Neuronal stem cell (in vitro differentiated cells): Measurements from ENCODE around the gene KRTAP4-9.
"Not testable (repeated sequence)": the region's sequence is repeated elsewhere in the genome, so short reads cannot be mapped to it uniquely, and the experiment has no call there.

ENCODE experiments used
- DNase-seq: peaks from one replicate; pipeline ENCODE4 v3.0.0-alpha.2; 2013; ENCODE audit warnings: low spot score
- H2AFZ ChIP-seq: one replicate; pipeline ENCODE4 v1.6.1; 2013; ENCODE audit warnings: mild to moderate bottlenecking, low read length, inconsistent platforms
- H2AK5ac ChIP-seq: 2 replicates; pipeline ENCODE4 v1.6.1; 2013; ENCODE audit warnings: low read depth, mild to moderate bottlenecking, inconsistent platforms, low read length, moderate library complexity, mixed read lengths
- H2BK120ac ChIP-seq: 2 replicates; pipeline ENCODE4 v1.6.1; 2013; ENCODE audit warnings: low read depth, mild to moderate bottlenecking, inconsistent platforms, low read length, moderate library complexity, mixed read lengths
- H2BK12ac ChIP-seq: one replicate; pipeline ENCODE4 v1.6.1; 2013; ENCODE audit warnings: low read length, inconsistent platforms
- H2BK15ac ChIP-seq: 2 replicates; pipeline ENCODE4 v1.6.1; 2013; ENCODE audit warnings: mild to moderate bottlenecking, low read length, inconsistent platforms, mixed read lengths
- H2BK5ac ChIP-seq: one replicate; pipeline ENCODE4 v1.6.1; 2013; ENCODE audit warnings: inconsistent platforms, mild to moderate bottlenecking, low read length, moderate library complexity
- H3K14ac ChIP-seq: one replicate; pipeline ENCODE4 v1.6.1; 2013; ENCODE audit warnings: low read length, inconsistent platforms
- H3K18ac ChIP-seq: 2 replicates; pipeline ENCODE4 v1.6.1; 2013; ENCODE audit warnings: low read length, inconsistent platforms
- H3K23ac ChIP-seq: 2 replicates; pipeline ENCODE4 v1.6.1; 2013; ENCODE audit warnings: low read depth, mild to moderate bottlenecking, mixed read lengths, low read length, inconsistent platforms; ENCODE audit not compliant: poor library complexity
- H3K27ac ChIP-seq: replicated peaks from 3 replicates; pipeline ENCODE4 v1.5.1; 2013; ENCODE audit warnings: low read length, inconsistent platforms
- H3K27me3 ChIP-seq, 3 experiments: 2 replicates each; pipeline ENCODE4 v1.6.1; 2013; ENCODE audit warnings: low read length in 3 of 3, mild to moderate bottlenecking in 2 of 3, inconsistent platforms in 1 of 3, low read depth in 1 of 3, mixed read lengths in 1 of 3, moderate library complexity in 1 of 3; ENCODE audit not compliant: control insufficient read depth in 3 of 3, insufficient read depth in 3 of 3
- H3K36me3 ChIP-seq, 2 donors: replicated peaks in 1 of 2; 2 replicates each; pipeline ENCODE4 v1.6.1; 2013; ENCODE audit warnings: low read length in 2 of 2; ENCODE audit not compliant: control insufficient read depth in 2 of 2, insufficient read depth in 2 of 2
- H3K4ac ChIP-seq: 2 replicates; pipeline ENCODE4 v1.6.1; 2013; ENCODE audit warnings: inconsistent platforms, mild to moderate bottlenecking, low read length, moderate library complexity
- H3K4me1 ChIP-seq, 2 donors: 1 replicate in 1 of 2; 2 replicates in 1 of 2; pipeline ENCODE4 v1.6.1; 2013; ENCODE audit warnings: low read length in 2 of 2, low read depth in 1 of 2; ENCODE audit not compliant: control insufficient read depth in 2 of 2, insufficient read depth in 1 of 2
- H3K4me2 ChIP-seq: one replicate; pipeline ENCODE4 v1.6.1; 2013; ENCODE audit warnings: mild to moderate bottlenecking, low read length, inconsistent platforms; ENCODE audit not compliant: insufficient read depth, poor library complexity, severe bottlenecking
- H3K4me3 ChIP-seq, 2 donors: 2 replicates each; pipeline ENCODE4 v1.5.1; 2013; ENCODE audit warnings: low read length in 2 of 2, mild to moderate bottlenecking in 2 of 2, inconsistent platforms in 1 of 2, moderate library complexity in 1 of 2
- H3K79me1 ChIP-seq: one replicate; pipeline ENCODE4 v1.6.1; 2013; ENCODE audit warnings: low read depth, mild to moderate bottlenecking, inconsistent platforms, low read length, moderate library complexity
- H3K9ac ChIP-seq: one replicate; pipeline ENCODE4 v1.6.1; 2013; ENCODE audit warnings: mild to moderate bottlenecking, low read depth, low read length, inconsistent platforms; ENCODE audit not compliant: poor library complexity
- H3K9me3 ChIP-seq, 2 donors: replicated peaks in 1 of 2; 2 replicates each; pipeline versions ENCODE3 to v1.6.1; 2013; ENCODE audit warnings: low read length in 2 of 2, mild to moderate bottlenecking in 2 of 2, inconsistent platforms in 1 of 2, low read depth in 1 of 2, mixed read lengths in 1 of 2, moderate library complexity in 1 of 2; ENCODE audit not compliant: control insufficient read depth in 2 of 2, insufficient read depth in 1 of 2
- H4K8ac ChIP-seq: one replicate; pipeline ENCODE4 v1.6.1; 2013; ENCODE audit warnings: low read depth, mild to moderate bottlenecking, inconsistent platforms, low read length, moderate library complexity
- H4K91ac ChIP-seq: one replicate; pipeline ENCODE4 v1.6.1; 2013; ENCODE audit warnings: low read length, low read depth, mild to moderate bottlenecking, inconsistent platforms; ENCODE audit not compliant: poor library complexity
- WGBS, 2 donors: extraction: QIAGEN DNeasy Blood & Tissue Kit; methylation state at CpG; one replicate each; pipeline ENCODE4 v1.1.7; 2013; ENCODE audit warnings: missing lambda C conversion rate in 2 of 2, mixed read lengths in 1 of 2; ENCODE audit not compliant: insufficient read length in 2 of 2, insufficient replicate concordance in 1 of 2; ENCODE audit errors: extremely low coverage in 2 of 2; 5-methylcytosine and 5-hydroxymethylcytosine counted together

The KRTAP4-9 gene

DNA sequence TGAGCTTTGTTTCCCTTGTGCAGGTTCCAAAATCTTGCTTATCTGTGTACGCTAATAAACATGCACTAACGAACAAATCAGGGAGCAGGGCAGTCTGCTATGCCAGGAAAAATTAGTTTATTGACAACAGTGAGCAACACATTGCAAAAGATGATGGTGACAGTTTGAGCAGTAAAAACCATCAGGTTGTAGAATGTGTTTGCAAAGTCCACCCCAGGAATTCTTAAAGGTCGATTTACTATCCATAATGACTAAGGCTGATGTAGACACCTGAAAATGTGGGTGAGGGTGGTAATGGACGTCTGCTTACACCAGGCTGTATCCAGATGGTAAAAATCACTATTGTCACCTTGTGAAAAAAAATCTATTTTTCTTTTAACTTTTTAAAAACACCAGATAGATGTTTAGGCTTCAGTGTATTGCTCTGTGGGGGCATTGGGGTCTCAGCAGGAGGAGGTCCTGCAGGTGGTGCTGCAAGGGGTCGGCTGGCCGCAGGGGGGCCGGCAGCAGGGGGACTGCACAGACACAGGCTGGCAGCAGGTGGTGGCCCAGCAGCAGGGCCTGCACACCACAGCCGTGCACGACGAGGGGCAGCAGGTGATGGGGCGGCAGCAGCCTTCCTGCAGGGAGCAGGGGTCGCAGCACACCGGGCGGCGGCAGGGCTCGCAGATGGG is 40.0 kb upstream of the KRTAP4-9 start:
- not testable (repeated sequence) for H3K79me1 ChIP-seq, H2BK15ac ChIP-seq, H3K36me3 ChIP-seq, H3K9me3 ChIP-seq, H3K27me3 ChIP-seq, H2BK12ac ChIP-seq, H2BK5ac ChIP-seq, H3K4me1 ChIP-seq, H3K27ac ChIP-seq, H2AK5ac ChIP-seq, H2AFZ ChIP-seq, H3K14ac ChIP-seq, H3K9ac ChIP-seq, H3K23ac ChIP-seq, H3K18ac ChIP-seq, H3K4ac ChIP-seq, H4K8ac ChIP-seq, DNase-seq, H2BK120ac ChIP-seq, H4K91ac ChIP-seq, H3K4me2 ChIP-seq, H3K4me3 ChIP-seq
- no CpG with 5 or more reads among the region's 16 CpGs for WGBS, 2 donors

DNA sequence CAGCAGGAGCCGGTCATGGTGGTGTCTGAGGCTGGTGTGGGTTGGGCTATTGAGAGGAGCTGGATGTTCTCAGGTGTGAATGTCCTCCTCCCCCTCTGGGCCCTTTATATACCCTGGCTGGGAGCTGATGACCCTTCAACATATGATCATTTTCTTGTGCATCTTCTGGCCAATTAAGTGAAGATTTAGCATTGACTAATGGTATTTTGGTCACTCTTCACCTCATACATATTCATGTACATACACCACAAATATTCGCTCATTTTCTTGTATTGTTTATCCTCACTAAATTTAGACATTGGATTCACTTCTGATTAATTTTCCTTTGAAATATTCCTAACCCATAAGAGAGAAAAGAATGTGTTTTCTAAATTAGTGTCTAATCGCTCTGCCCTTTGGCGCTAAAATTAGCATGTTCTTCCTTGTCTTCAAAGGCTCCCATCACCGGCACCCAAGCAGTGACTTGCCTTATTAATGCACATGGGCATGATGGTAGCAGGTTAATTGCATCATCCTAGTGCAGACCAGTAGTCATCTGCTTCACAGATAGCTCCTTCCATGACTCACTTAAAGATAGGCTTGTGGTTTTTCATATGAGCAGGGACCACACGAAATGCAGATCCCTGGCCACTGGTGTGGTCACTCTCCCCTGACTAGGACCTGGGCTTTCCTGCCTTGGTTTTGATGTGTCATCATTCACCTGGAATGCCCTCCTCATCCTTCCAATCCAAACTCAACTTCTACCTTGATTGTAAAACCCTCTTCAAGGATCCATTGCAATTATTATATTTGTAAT is 39.2 kb upstream of the KRTAP4-9 start, which contains the start of gene KRTAP2-4:
TSS of gene KRTAP2-4 (minus strand) at position 51 of the 796 bp plus-strand sequence. CDS start at position 17, 34 bp downstream.
- H4K91ac ChIP-seq: no peak within 1 kb of the TSS
- DNase-seq: no peak
- no peaks in the 10 kb centered on the region for H3K27me3 ChIP-seq
- H3K14ac ChIP-seq: no peak within 1 kb of the TSS
- H3K4me1 ChIP-seq: no peaks in the 10 kb centered on the region
- no peak within 1 kb of the TSS for H2BK120ac ChIP-seq
- H3K23ac ChIP-seq: no peak within 1 kb of the TSS
- no peak within 1 kb of the TSS for H2AK5ac ChIP-seq
- no peak within 1 kb of the TSS for H2BK5ac ChIP-seq
- H4K8ac ChIP-seq: no peak within 1 kb of the TSS
- H2AFZ ChIP-seq: no peak within 1 kb of the TSS
- H2BK15ac ChIP-seq: no peak within 1 kb of the TSS
- no peak within 1 kb of the TSS for H3K27ac ChIP-seq
- no peak within 1 kb of the TSS for H3K9ac ChIP-seq
- no peak within 1 kb of the TSS for H2BK12ac ChIP-seq
- no peak within 1 kb of the TSS for H3K4me2 ChIP-seq
- no peaks in the 10 kb centered on the region for H3K36me3 ChIP-seq
- no peak within 1 kb of the TSS for H3K18ac ChIP-seq
- no peak within 1 kb of the TSS for H3K4me3 ChIP-seq
- H3K4ac ChIP-seq: no peak within 1 kb of the TSS
- no CpG with 5 or more reads among the region's 6 CpGs for WGBS, 2 donors
- H3K9me3 ChIP-seq: no peaks in the 10 kb centered on the region
- H3K79me1 ChIP-seq: no peaks in the 10 kb centered on the region

DNA sequence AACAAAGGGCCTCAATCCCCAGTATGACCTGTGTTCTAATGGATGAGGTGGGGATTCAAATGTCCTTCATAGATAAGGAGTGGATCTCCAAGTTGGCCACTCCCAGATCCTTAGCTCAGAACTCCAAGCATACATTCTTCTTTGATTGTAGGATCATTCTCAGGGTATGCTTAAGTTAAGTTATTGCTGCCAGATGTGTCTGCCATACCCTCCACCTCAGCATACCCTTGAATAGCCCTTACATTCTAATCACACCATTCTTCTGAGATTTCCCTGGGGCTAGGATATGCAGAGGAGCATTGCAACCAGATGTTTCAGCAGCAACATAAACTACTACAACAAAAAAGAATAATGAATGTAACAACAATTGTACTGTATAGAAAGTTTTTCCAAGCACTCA is 37.9 kb upstream of the KRTAP4-9 start:
- Histone ChIP-seq H3K14ac (no peak overlapping the region), H3K27ac (no peak overlapping the region), H3K79me1 (no peaks in the 10 kb centered on the region), H2BK15ac (no peak overlapping the region), H3K9ac (no peak overlapping the region), H3K9me3 (no peaks in the 10 kb centered on the region), H4K8ac (no peak overlapping the region), H3K4me2 (no peak overlapping the region), H2BK120ac (no peak overlapping the region), H4K91ac (no peak overlapping the region), H3K4me1 (no peaks in the 10 kb centered on the region), H2AFZ (no peak overlapping the region), H3K4ac (no peak overlapping the region), H2BK5ac (no peak overlapping the region), H3K4me3 (no peak overlapping the region), H3K18ac (no peak overlapping the region), H2BK12ac (no peak overlapping the region), H3K23ac (no peak overlapping the region), H2AK5ac (no peak overlapping the region), H3K27me3 (no peaks in the 10 kb centered on the region), H3K36me3 (no peaks in the 10 kb centered on the region)
- DNase-seq: no peak

DNA sequence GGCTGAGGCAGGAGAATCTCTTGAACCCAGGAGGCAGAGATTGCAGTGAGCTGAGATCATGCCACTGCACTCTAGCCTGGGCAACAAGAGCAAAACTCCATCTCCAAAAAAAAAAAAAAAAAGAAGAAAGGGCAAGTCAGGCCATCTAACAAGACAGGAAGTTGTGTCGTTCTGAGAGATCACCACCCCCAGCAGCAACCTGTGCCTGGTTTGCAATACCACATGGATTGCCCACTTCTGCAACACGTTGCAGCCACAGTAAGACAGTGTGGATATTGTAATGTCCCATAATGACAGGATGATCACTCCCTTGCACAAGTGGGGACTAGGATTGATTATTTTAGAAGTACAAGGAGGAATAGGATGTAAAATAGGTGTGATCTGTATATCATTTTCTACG is 36.2 kb upstream of the KRTAP4-9 start:
- Histone ChIP-seq H3K4ac (no peak overlapping the region), H2BK5ac (no peak overlapping the region)
- WGBS, 2 donors: no CpG with 5 or more reads among the region's 3 CpGs

More for the DNA sequence above, 36.2 kb upstream of the KRTAP4-9 start:
- no peaks in the 10 kb centered on the region for H3K36me3 ChIP-seq
- no peak overlapping the region for H3K9ac ChIP-seq
- DNase-seq: no peak
- H3K4me2 ChIP-seq: no peak overlapping the region
- H2AK5ac ChIP-seq: no peak overlapping the region
- no peak overlapping the region for H3K14ac ChIP-seq
- H3K4me3 ChIP-seq: no peak overlapping the region
- no peak overlapping the region for H3K27ac ChIP-seq
- H2AFZ ChIP-seq: no peak overlapping the region
- no peaks in the 10 kb centered on the region for H3K27me3 ChIP-seq
- H4K8ac ChIP-seq: no peak overlapping the region
- H3K18ac ChIP-seq: no peak overlapping the region
- H2BK120ac ChIP-seq: no peak overlapping the region
- H3K79me1 ChIP-seq: no peaks in the 10 kb centered on the region
- H3K9me3 ChIP-seq: no peaks in the 10 kb centered on the region
- no peaks in the 10 kb centered on the region for H3K4me1 ChIP-seq
- no peak overlapping the region for H4K91ac ChIP-seq
- no peak overlapping the region for H2BK12ac ChIP-seq
- no peak overlapping the region for H3K23ac ChIP-seq
- H2BK15ac ChIP-seq: no peak overlapping the region
